ENCODE results near the gene RHOG. TPM values are rescaled to one million over a fixed set of nuclear protein-coding genes. Genes with fewer than 3 reads are reported as not detected.

The RHOG gene
- total RNA-seq, 4 donors from 2014 or later, result 21.7 to 146 (median 80.6) TPM

- intact Hi-C loops (cut with DNase I; ENCODE audit: low total_unique reads), result no loop called here
Measured at GRCh38 chr11:3878258-3878584, 37.5 kb upstream of the RHOG start.

GRCh38 chr11:3877364-3878257 is 36.9 kb upstream of the RHOG start:
- Histone ChIP-seq H3K4me3 (no peak overlapping the region), H3K9me3 (no peaks in the 10 kb centered on the region), H3K27me3 (no peaks in the 10 kb centered on the region), H3K4me1 (peaks cover 26 to 53% (median 35%) of the 10 kb centered on the region in 4 donors), H3K27ac (peak overlapping the region; percentile 3 to 49 (median 12)), H3K36me3 (no peaks in the 10 kb centered on the region)
- in situ Hi-C loops (cut with MboI; ENCODE audit: low pct_ligation_motif_present in 1 of 4, low pct_unique_long_range_greater_than_20kb in 1 of 4, low sequenced_read_pairs in 3 of 4), result no loop called here
- DNase-seq, result no peak
- intact Hi-C loops (cut with DNase I; ENCODE audit: low total_unique reads), result no loop called here
- WGBS, 2 donors (ENCODE audit: low coverage in 1 of 2), result 61 to 63% methylated on average over 5 to 8 of the region's 8 CpGs
- no peak for TF ChIP-seq EP300 (IDR thresholded peaks at IDR 0.05; ENCODE audit: low read depth)
- no peak for TF ChIP-seq CTCF (IDR thresholded peaks at IDR 0.05)
- no peak for TF ChIP-seq POLR2A (IDR thresholded peaks at IDR 0.05)
- TF ChIP-seq POLR2AphosphoS5 (IDR thresholded peaks at IDR 0.05), result no peak

More at GRCh38 chr11:3878258-3878584, 37.5 kb upstream of the RHOG start:
- no peaks in the 10 kb centered on the region for H3K27me3 ChIP-seq
- DNase-seq, result no peak
- H3K27ac ChIP-seq, result peak overlapping the region in 1 of 4 donors; percentile 10
- no peaks in the 10 kb centered on the region for H3K9me3 ChIP-seq
- peaks cover 26 to 53% (median 35%) of the 10 kb centered on the region in 4 donors for H3K4me1 ChIP-seq
- no peaks in the 10 kb centered on the region for H3K36me3 ChIP-seq
- in situ Hi-C loops (cut with MboI; ENCODE audit: low pct_ligation_motif_present in 1 of 4, low pct_unique_long_range_greater_than_20kb in 1 of 4, low sequenced_read_pairs in 3 of 4), result no loop called here
- TF ChIP-seq POLR2A (IDR thresholded peaks at IDR 0.05) (no peak), POLR2AphosphoS5 (IDR thresholded peaks at IDR 0.05) (no peak), CTCF (IDR thresholded peaks at IDR 0.05) (no peak), EP300 (IDR thresholded peaks at IDR 0.05; ENCODE audit: low read depth) (no peak)
- H3K4me3 ChIP-seq, result no peak overlapping the region

GRCh38 chr11:3876613-3877012 is 35.9 kb upstream of the RHOG start:
- Histone ChIP-seq H3K27ac (no peak overlapping the region), H3K4me1 (peaks cover 26 to 53% (median 35%) of the 10 kb centered on the region in 4 donors), H3K9me3 (no peaks in the 10 kb centered on the region), H3K27me3 (no peaks in the 10 kb centered on the region), H3K4me3 (no peak overlapping the region), H3K36me3 (no peaks in the 10 kb centered on the region)
- intact Hi-C loops (cut with DNase I; ENCODE audit: low total_unique reads), result no loop called here
- DNase-seq, result no peak
- in situ Hi-C loops (cut with MboI; ENCODE audit: low pct_ligation_motif_present in 1 of 4, low pct_unique_long_range_greater_than_20kb in 1 of 4, low sequenced_read_pairs in 3 of 4), result no loop called here
- 84 to 88% methylated on average over 3 of the region's 3 CpGs for WGBS, 2 donors (ENCODE audit: low coverage in 1 of 2)
- TF ChIP-seq EP300 (IDR thresholded peaks at IDR 0.05; ENCODE audit: low read depth), result no peak
- no peak for TF ChIP-seq POLR2AphosphoS5 (IDR thresholded peaks at IDR 0.05)
- no peak for TF ChIP-seq CTCF (IDR thresholded peaks at IDR 0.05)
- no peak for TF ChIP-seq POLR2A (IDR thresholded peaks at IDR 0.05)

- in situ Hi-C loops (cut with MboI; ENCODE audit: low pct_ligation_motif_present in 1 of 4, low pct_unique_long_range_greater_than_20kb in 1 of 4, low sequenced_read_pairs in 3 of 4) (loop anchor here in 1 of 4 donors (25.0 kb wide), 1 partner anchor 88 kb away; no protein-coding TSS in a partner anchor), intact Hi-C loops (cut with DNase I; ENCODE audit: low total_unique reads) (no loop called here)
- Histone ChIP-seq H3K27ac (no peak overlapping the region), H3K9me3 (no peaks in the 10 kb centered on the region), H3K4me1 (peaks cover 9 to 31% (median 17%) of the 10 kb centered on the region in 4 donors), H3K27me3 (no peaks in the 10 kb centered on the region), H3K36me3 (no peaks in the 10 kb centered on the region), H3K4me3 (no peak overlapping the region)
- no peak for DNase-seq
- WGBS, 2 donors (ENCODE audit: low coverage in 1 of 2), result 92 to 100% methylated on average over 1 to 2 of the region's 2 CpGs
- TF ChIP-seq POLR2A (IDR thresholded peaks at IDR 0.05) (no peak), CTCF (IDR thresholded peaks at IDR 0.05) (no peak), EP300 (IDR thresholded peaks at IDR 0.05; ENCODE audit: low read depth) (no peak), POLR2AphosphoS5 (IDR thresholded peaks at IDR 0.05) (no peak)
Measured at GRCh38 chr11:3873712-3874349, 33.1 kb upstream of the RHOG start.

Data from transverse colon (tissue), 4 donors.